Measurements from ENCODE around the gene EDIL3.

GRCh38 chr5:84290161-84290560 lies 94.5 kb downstream of the EDIL3 start:
- TF ChIP-seq SIN3A (IDR thresholded peaks at IDR 0.05; ENCODE audit: borderline replicate concordance, insufficient read depth, low read length) (no peak), FOXP2 (optimal IDR thresholded peaks at IDR 0.05; ENCODE audit: borderline replicate concordance, extremely low read depth, extremely low read length, insufficient read depth) (no peak), POLR2AphosphoS5 (IDR thresholded peaks at IDR 0.05; ENCODE audit: low read depth, low read length) (no peak)

Measured in PFSK-1 (cell line).